HG02610 (cell line): ENCODE measurements around the gene PTDSS2.

Source experiments
- ATAC-seq: cut with Tn5 transposase; IDR thresholded peaks from one replicate; pipeline ENCODE4 v1.9.1; 2021; ENCODE audit warnings: mild to moderate bottlenecking, moderate library complexity; ENCODE audit not compliant: unreplicated experiment

Gene PTDSS2

DNA sequence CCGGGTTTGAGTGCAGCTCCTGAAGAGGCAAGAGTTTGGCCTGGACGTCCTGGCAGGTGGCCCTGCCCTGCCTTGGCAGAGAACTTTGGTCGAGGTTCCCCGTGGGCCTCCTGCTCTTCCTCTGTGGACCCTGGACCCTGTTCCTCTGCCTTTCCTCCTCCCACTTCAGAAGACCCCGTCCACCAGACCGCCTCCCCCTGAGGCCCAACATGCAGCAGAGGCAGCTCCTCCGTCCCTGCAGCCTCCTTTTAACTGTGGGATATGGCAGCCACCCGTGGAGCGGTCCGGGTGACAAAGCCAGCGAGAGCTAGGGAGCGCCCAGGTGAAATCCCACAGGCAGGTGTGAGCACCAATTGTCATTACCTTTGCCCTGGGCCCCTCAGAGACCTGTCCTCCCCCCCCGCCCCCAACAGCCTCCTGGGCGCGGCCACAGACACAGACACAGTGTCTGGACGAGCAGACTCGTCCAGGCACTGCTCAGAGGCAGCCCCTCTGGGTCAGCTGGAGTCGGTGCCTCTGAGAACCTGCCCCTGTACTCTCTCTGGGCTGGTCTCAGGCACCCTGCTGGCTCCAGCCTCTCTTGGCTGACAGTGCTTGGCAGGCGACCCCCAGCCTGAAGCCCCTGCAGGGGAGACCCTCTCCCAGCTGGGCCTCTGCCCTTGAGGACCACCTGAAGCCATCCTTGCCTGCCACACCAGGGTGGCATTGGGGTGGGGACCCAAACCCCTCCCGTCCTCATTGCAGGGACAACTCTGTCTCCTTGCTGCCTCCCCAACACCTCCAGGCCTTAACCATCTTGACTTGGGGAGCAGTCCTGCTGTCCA lies 4.1 kb upstream of the PTDSS2 start:
- ATAC-seq: no peak

DNA sequence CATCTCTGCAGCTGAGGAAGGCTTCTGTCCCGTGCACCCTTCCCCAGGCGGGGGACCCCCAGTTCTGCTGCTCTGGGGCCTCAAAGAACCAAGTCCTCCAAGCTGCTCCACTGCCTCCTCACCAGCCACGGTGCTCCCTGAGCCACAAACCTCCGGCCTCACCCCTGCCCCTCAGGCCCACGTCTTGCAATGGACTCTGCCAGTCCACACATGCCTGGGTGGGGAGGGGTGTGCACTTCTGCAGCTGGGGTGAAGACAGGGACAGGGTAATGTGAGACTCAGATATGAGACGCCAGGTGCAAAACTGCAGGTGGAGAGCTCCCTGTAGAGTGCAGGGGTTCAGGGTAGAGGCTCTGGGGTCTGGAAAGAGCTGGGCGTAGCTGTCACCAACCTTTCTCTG lies 3.2 kb upstream of the PTDSS2 start:
- no peak for ATAC-seq

DNA sequence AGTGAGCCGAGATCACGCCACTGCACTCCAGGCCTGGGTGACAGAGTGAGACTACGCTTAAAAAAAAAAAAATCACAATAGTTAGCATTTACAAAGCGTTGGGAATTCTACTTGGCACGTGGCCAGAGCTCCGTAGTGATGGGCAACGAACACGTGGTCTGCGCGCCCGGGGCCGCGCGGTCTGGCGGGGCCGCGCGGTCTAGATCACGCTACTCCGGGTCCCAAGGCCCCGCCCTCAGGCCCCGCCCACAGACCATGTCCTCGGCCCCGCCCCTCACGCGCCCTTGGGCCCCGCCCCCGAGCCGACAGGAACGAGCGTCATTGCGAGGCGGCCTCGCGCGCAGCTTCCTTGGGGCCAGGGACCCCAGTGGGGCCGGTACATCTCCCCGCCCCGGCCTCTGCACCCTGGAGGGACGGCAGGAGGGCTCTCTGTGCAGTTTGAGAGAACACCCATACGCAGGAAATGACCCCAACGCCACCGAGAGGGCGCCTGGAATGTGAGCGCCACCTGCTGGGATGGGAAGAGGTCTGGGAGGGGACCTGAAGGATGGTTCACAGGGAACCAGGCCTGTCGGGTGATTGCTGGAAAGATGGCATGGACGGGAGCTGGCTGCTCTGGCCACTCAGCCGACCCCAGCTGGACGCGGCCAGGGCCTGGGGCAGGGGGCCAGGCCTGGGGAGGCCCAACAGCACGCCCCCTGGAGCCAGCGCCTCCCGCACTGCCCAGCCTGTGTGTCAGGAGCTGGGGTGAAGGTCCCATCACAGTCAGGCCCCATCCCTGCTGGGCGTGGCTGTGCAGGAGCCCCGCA lies 2.0 kb upstream of the PTDSS2 start:
- ATAC-seq: peak; percentile 58

DNA sequence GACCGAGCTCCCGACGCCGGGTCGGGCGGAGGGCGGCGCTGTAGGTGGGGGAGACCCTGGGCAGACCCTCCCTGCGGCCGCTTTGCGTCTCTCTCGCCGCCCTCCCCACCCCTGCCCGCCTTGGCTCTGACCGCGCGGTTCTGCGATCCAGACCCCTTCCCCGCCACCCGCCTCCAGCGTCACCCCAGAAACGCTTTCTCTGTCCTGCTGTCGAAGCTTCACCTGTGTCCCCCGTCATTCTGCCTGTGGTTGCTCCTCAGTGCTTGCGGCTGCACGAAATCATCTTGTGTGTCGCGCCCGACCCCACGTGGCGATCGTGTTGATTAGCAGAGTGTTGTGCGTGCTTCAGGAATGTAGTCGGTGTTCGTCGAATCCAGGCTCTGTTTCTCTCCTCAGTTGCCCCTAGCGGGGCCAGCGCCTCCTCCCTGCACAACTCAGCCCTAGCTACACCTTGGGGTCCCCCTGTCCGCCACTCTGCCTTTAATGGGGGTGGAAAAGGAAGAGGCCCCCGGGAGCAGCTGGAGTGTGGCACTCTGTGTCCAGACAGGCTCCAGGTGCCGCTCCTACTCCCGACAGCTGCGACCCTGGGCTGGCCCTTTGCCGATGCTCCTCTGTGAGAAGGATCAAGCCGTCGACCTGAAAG lies 851 bp downstream of the PTDSS2 start:
- ATAC-seq: no peak

DNA sequence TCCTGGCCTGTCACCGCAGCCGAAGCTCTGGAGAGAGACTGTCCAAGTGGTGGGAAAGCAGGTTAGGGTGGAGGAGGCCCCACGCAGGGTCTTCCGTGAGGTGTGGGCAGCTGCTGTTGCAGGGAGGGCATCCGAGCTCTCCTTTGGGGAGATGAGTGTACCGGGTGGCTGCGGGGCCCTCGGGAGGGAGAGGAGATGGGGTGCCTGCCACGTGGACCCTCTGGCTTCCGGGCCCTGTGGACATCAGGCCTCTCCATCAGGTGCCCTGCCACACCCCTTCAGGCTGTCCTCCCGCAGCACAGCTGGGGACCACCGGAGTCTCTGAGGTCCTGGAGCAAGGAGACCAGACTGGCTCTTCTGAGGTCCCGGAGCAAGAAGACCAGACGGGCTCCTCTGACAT lies 1.7 kb downstream of the PTDSS2 start:
- ATAC-seq: no peak

DNA sequence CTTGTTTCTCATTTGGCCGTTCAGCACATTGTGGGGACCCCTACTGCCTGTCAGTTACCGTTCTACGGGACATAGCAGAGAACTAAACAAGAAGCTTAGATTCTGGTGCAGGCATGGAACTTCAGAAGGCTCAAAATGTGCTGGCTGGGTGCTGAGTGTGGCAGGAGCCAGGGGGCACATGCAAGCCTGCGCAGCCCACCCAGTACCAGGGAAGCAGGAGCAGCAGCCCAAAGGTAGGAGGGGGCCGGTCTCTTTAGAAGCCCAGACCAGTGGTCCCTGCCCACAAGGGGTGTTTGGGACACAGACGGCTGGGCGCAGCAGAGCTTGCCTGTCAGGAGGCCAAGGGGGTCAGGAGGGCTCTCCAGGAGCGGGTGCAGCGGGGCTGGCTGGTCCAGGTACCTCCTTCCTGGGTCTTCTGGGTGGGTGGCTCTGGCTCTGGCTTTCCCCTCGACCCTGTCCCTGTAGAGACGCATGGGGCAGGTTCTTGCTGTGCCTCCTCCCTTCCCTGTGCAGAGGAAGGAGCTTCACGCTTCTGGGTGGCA lies 2.2 kb downstream of the PTDSS2 start:
- ATAC-seq: no peak

DNA sequence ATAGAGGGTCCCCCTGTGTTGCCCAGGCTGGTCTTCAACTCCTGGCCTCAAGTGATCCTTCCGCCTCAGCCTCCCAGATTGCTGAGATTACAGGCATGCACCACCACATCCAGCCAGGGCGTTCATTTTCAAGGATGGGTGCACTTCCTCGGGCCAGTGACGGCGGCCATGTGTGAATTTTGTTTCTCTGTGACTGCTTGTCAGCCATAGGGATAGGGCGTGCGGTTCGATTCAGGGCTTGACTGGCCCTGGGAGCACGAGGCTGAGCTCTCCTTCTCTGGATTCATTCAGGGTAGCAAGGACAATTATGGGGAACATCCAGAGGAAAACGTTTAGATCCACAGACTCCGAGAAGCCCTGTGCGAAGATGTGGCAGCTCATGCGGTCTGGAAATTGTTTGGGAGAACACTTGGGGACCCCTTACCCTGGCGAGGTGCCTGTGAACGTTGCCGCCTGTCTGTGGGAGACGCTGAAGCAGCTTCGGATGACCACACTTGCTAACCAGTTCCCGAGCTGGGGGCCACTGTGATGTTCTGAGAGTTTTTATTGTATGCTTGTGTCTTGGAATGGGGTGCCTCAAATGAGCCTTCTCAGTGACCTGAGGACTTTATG lies 2.9 kb downstream of the PTDSS2 start:
- no peak for ATAC-seq

DNA sequence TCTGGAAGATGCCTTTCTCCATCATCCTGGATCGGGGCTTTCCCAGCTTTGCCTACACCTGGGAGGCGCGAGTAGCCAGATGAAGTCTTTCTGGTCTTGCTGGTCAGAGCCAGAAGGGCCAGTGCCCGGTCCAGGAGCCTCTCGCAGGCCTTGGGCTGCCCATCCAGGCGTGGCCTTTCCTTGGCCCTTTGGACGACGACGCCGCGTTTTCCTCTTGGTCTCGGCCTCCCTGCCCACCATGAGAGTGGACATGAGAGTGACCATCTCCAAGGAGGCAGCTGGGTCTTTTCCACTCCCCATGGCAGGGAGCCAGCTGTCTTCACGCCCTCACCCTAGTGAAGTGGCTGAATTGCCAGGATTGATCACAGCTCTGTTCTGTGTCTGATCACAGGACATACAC lies 3.5 kb downstream of the PTDSS2 start:
- ATAC-seq: no peak

DNA sequence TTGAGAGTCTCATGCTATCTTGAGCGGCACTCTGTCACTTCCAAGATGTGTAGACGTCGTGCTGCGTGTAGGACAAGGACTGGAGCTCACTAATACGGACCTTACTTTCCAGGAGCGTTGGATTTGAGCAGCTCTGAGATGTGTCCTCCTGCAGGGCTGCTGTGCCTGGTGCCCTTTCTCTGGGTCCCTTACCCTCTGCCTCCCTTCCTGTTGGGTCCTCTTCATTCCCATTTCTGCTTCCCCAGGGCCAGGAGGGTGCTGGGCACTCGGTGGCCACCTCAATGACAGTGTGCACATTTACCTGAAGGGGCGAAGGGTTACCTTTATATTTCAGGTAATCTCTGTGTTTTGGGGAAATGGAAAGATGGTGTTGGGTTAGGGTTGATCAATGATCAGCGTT lies 4.0 kb downstream of the PTDSS2 start:
- ATAC-seq: no peak

DNA sequence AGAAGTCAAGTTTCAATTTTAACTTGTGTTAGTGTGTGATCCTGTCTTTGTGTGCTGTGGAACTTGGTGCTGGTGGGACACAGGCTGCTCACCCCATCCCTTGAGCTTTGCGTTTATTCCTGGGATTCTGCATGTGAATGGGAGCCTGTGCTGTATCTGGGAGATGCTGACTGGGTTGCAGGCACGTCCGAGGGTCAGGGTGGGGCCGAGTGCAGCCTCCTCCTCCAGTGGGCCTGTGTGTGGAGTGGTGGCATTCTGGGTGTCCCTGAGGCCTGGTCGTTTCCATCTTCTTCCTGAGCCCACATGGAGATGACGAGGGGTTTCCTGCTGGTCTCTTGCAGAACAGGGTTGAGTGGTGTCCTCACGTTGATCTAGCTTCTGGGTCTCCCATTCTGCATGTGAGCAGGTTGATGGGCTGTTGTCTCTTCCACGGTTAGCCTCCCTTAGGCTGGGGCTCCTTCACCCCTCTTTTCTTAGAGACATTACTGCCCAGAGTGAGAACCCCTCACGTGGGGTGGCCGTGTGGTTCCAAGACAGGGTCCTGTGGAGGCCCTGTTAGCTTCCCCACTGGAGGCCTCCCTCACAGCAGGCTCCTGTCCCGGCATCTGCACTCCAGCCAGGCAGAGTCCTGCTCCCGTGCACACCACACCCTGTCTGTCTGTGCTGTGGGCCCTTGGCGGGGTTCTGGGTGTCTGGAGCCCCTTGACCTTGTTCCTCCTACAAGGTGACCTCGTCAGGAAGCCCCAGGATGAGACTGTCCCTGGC lies 4.9 kb downstream of the PTDSS2 start:
- no peak for ATAC-seq

DNA sequence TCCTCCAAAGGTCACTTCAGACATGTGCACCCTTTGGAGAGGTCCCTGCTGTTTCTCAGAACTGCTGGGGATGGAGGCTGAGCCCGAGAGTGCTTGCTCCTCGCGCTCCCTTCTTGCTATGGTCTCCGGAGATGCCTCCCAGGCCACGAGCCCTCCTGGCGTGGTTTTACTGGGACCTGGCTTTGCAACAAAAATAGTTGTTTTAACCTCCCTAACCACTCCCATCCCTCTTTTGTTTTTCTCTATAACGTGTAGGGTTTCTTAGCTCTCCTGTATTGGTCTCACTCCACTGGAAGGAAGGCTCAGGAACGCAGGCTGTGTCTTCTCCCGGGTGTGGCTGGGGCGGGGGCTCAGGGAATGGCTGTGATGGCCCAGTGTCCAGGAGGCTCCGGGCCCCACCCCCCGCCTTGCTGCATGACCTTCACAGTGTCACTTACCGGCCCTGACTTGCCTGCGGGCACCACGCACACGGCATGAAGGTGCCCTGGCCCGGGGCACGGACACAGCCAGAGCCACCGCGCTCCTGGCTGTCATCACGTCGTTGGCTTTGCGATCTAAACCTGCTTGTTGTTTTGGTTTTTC lies 5.6 kb downstream of the PTDSS2 start:
- ATAC-seq: no peak

DNA sequence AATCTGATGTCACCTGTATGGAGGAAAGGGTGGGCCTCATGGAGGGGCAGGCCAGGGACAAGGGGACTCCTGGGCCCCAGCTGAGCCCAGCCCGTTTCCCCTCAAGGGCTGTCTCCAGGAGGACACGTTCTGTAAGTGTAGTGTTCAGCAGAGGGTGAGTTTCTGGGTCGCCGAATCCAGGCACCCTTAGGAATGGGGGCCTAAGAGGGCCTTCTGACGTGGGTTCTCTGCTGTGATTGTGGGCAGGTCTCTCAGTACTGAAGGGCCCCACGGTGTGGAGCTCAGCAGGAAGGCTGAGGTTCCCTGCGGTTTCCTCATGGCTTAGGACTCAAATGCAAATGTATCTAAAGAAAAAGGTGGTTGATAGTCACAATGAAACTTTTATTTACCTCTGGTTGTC lies 6.5 kb downstream of the PTDSS2 start:
- no peak for ATAC-seq

DNA sequence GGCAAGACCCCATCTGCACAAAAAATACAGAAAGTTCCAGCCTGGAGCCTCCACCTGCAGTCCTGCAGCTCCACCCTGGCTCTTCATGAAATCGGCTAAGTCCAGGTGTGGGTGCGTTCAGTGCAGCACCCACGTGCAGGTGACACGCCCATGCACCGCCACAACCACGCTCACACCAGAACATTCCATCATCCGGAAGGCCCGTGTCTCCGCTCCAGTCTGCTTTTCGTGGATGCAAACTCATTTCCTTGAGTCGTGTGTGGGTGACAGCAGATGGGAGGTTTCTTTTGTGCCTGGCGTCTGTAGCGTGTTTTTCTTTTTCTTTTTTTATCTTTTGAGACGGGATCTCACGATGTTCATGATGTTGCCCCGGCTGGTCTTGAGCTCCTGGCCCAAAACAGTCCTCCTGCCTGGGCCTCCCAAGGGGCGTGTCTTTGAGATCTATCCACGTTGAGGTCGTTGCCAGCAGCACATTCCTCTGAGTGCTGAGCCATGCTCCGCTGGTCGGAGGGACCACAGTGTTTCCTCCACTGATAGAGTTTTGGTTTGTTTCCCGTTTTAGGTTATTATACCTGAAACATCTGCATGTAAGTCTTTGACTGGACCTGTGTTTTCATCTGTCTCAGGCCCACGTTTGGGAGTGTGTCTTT lies 7.2 kb downstream of the PTDSS2 start:
- no peak for ATAC-seq

DNA sequence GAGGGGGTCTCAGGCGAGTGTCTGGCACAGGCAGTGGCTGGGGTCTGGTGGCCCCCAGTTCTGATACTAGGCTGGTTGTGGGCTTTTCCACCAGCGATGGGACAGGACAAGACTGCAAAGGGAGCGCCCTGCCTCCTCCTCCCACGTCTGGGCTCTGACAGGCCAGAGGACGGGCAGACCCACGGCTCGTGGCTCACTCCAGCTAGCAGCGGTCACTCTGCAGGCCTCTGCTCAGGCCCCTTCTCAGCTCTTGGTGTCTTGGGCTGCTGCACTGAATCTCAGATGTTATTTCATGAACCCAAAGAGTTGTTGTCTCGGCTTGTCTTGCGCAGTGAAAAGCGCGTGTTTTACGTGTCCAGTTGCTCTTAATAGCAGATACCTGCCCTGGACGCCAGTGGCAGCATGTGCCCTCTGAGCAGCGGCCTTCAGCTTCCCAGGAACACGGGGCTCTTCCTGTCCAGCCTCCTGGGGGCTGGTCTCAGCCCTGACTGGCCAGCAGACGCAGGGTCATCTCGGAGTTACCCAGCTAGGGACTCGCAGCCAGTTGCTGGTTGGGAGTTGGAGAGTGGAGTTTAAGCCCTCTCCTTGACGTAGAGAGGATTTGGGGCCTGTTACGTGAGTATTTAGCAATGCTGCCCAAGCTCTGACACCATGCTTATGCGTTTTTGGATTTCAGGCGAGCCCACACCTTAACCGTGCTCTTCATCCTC lies 9.6 kb downstream of the PTDSS2 start:
- no peak for ATAC-seq

DNA sequence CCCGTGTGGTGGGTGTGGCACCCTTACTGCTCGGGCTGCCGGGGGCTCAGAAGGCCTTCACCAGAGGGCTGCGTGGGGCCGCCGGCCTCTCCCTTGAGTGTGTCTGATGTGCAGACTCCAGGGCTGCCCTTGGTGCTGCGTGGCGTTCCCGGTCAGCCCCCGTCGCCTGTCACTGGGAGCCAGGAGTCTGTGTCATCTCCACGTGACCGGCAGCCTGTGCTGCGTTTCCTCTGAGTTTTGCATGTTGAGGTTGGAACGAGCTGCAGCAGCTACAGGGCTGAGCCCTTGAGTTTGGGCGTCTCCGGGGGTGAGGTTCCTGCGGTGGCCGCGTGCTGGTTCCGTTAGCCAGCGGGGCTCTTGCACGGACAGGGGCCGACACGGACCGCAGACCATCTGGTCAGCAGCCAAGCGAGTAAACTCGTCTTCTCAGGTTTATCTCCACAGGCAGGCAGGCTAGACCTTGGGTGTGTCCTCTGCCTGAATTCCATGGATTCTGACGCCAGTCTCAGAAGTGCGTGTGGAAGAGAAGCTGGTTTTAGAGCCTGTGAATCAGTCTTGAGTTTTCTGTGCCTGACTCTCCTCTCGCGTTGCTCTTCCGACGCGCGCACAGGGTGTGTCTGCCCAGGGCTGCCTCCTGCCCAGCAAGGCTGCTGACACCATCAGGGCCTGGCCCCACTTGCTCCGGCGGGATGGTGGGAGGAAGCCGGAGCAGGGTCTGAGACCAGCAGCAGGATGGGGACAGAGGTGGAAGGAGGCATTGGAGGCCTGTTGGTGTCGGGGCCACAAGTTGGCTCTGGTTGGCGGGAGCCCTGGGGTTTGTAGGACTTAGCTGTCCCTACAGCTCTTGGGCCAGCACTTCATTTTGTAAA lies 10.5 kb downstream of the PTDSS2 start:
- no peak for ATAC-seq

DNA sequence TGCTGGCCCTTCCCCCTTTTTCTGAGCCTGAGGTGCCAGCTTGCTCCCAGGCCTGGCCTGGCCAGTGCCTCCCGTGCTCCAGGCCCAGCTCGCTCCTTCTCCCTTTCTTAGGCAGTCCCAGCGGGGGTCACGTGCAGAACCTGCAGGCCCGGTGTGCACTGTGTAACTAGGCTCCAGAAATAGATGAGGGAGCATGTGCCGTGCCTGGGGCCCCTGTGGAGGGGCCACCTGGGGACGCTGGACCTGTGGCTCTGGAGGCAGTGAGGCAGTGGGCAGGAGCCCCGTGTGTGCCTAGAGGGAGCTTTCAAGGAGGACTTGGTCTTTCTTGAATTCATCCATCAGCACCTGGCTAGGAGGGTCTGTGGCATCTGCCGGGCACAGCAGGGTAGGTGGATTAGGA lies 11.5 kb downstream of the PTDSS2 start:
- no peak for ATAC-seq

DNA sequence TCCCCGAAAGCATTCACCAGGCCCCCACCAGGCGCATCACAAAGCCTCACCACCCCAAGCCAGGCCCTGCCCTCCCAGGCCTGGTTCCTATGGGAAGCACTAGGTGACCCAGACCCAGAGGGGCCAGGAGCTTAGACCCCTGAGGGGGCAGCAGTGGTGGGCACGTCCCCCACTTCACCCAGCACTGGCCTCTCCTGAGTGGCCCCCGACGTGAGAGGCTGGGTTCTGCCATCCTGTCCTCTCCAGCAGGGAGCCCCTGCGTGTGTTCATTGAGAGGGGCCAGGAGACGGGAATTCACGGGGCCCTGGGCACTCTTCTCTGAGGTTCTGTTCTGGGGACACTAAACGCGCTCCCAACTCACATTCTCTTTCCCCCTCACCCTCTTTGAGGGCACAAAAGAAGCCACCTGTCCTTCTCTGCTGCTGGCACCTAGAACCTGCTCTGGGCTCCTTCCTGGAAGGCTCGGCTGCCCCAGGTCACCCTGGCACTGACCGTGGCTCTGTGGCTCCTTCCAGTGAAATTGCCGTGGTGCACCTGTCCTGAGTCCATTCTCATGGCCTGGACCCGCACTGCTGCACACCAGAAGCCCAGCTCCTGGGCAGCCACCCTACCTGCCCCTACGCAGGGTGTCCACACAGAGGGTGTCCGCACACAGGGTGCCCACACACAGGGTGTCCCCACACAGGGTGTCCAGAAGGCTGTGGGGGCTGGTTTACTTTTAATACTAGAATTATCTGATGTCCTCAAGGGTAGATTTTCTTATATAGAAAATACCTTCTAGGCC lies 12.2 kb downstream of the PTDSS2 start:
- no peak for ATAC-seq
